Ishikawa (cell line): Measurements from ENCODE around the gene KIAA1755.

ENCODE experiments used
- CEBPB ChIP-seq: IDR thresholded peaks from 2 replicates; pipeline ENCODE4 v1.6.1; 2012
- CREB1 ChIP-seq: IDR thresholded peaks from 2 replicates; pipeline ENCODE4 v1.6.1; 2012; ENCODE audit warnings: low read depth
- EP300 ChIP-seq: IDR thresholded peaks from 2 replicates; pipeline ENCODE4 v1.6.1; 2012; ENCODE audit warnings: borderline replicate concordance
- RAD21 ChIP-seq: IDR thresholded peaks from 2 replicates; pipeline ENCODE4 v1.6.1; 2012; ENCODE audit warnings: low read depth
- TAF1 ChIP-seq: IDR thresholded peaks from 2 replicates; pipeline ENCODE4 v1.6.1; 2012; ENCODE audit warnings: low read depth, mild to moderate bottlenecking
- TCF12 ChIP-seq: IDR thresholded peaks from 2 replicates; pipeline ENCODE4 v1.6.1; 2012; ENCODE audit warnings: low read depth
- TEAD4 ChIP-seq: IDR thresholded peaks from 2 replicates; pipeline ENCODE4 v1.6.1; 2012
- YY1 ChIP-seq: IDR thresholded peaks from 2 replicates; pipeline ENCODE4 v1.6.1; 2012; ENCODE audit warnings: low read depth
- TF ChIP-seq, protein P1 (sequence below): IDR thresholded peaks from 2 replicates; pipeline ENCODE4 v1.6.1; 2012; ENCODE audit warnings: low read depth, mild to moderate bottlenecking
- TF ChIP-seq, protein P2 (sequence below): IDR thresholded peaks from 2 replicates; pipeline ENCODE4 v1.6.1; 2012

DNA sequence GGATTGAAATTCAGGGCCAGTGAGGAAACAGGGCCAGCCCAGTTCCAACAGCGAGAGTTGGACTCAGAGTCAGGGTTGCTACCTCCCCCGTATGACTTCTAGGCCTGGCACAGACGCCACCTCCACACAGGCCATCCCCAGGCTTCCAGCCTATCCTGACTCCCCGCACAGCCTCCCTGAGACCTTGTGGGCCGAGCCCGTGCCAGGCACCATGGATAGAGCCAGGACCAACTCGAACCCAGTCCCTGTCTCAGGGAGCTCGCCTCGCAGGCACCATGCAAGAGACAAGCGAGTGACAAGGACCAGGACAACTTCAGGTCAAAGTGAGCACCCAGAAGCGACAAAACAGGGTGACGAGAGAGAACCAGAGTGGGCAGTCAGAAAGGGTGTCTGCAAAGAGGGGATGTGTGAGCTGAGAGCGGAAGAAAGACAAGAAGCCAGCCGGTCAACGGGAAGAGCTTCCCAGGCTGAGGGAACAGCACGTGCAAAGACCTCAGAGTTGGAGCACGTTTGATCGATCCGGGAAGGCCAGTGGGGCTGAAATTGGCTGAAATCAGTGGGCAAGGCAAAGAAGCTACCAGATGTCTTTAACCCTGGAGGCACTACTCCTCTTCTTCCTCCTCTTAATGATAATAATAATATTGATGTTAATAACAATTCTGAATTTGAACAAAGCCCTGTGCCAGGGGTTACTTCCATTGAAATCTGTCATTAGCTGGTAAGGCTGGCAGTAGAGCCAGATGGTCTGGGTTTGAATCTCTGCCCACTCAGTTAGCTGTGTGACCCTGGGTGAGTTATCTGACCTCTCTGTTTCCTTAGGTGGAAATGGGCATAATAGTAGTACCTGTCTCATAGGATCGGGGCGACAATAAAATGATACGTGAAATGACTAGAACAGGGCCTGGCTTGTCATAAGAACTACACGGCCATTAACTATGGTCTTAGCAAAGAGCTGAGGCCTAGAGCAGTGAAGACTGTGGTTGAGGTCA lies 45.0 kb downstream of the KIAA1755 start:
- TF ChIP-seq YY1 (no peak), TEAD4 (no peak), EP300 (no peak), RAD21 (no peak), TAF1 (no peak), CREB1 (no peak), CEBPB (no peak), TCF12 (no peak)
- TF ChIP-seq, protein P1, sequence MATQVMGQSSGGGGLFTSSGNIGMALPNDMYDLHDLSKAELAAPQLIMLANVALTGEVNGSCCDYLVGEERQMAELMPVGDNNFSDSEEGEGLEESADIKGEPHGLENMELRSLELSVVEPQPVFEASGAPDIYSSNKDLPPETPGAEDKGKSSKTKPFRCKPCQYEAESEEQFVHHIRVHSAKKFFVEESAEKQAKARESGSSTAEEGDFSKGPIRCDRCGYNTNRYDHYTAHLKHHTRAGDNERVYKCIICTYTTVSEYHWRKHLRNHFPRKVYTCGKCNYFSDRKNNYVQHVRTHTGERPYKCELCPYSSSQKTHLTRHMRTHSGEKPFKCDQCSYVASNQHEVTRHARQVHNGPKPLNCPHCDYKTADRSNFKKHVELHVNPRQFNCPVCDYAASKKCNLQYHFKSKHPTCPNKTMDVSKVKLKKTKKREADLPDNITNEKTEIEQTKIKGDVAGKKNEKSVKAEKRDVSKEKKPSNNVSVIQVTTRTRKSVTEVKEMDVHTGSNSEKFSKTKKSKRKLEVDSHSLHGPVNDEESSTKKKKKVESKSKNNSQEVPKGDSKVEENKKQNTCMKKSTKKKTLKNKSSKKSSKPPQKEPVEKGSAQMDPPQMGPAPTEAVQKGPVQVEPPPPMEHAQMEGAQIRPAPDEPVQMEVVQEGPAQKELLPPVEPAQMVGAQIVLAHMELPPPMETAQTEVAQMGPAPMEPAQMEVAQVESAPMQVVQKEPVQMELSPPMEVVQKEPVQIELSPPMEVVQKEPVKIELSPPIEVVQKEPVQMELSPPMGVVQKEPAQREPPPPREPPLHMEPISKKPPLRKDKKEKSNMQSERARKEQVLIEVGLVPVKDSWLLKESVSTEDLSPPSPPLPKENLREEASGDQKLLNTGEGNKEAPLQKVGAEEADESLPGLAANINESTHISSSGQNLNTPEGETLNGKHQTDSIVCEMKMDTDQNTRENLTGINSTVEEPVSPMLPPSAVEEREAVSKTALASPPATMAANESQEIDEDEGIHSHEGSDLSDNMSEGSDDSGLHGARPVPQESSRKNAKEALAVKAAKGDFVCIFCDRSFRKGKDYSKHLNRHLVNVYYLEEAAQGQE = peak; percentile 40; the same call in 1 of the 2 replicates
- TF ChIP-seq, protein P2, sequence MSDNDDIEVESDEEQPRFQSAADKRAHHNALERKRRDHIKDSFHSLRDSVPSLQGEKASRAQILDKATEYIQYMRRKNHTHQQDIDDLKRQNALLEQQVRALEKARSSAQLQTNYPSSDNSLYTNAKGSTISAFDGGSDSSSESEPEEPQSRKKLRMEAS = no peak
